ENCODE measurements around the gene PTGDR2.

Gene PTGDR2

DNA sequence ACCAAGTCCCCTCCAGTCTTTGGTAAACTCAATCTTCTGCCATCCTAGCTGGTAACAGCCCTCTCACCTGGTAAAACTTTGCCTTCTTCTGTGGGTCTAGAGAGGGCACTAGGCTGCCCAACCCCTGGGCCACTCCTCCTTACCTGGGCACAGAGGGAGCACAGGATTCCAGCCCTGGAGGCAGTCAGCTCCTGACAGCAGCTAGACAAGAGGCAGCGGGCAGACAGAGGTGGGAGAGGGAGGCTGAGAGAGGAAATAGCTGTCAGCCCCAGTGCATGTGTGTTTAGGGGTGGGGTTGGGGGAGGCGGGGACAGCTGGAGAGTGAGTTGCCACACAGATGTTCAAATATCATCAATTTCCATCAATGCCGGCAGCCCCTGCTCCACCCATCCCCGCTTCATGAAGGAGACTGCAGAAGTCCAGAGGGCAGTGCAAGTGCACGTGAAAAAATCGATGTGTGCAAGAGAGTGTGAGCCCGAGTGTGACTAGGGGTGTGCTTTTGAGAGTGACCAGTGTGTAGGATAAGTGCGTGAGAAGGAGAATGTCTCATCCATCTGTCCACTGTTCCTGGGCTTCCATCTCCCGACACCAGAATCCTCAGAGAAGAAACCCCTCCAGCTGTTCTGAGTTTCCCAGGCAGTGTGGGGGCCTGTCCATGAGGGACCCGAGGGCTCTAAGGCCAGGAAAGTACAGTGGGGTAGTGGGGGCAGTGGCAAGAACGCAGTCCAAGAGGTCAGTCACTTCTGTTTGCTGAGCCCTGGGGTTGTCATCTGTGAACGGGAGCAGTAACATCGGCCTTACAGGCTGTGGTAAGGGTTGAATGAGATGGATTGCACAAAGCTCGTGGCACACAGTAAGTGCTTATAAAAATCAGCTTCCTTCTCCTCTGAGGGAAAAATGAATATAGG, at the start of gene PTGDR2:
Gene PTGDR2, minus strand, starts transcription at position 225 of the 908 bp plus-strand sequence. CDS start 2,228 bp downstream, outside the sequence.
- DNase-seq (ENCODE audit: low read depth) = no peak

DNA sequence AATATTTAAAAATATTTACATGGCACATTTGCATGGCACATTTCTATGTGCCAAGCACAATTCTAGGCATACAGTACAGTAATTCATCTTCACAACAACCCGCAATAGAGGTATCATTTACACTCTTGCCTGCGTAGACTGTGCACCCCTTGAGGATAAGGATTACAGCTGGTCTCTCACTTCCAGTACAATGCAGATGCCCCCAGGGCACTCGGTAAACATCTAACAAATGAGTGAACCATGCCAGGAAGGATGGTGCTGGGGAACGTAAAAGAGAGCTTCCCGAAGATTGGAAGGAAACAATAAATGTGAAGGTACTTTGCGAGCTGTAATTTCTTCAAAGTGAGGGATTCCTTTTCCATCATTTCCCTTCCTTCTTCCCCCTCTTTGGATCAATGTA, 49.3 kb upstream of the PTGDR2 start:
- no peak for DNase-seq (ENCODE audit: low read depth)

DNA sequence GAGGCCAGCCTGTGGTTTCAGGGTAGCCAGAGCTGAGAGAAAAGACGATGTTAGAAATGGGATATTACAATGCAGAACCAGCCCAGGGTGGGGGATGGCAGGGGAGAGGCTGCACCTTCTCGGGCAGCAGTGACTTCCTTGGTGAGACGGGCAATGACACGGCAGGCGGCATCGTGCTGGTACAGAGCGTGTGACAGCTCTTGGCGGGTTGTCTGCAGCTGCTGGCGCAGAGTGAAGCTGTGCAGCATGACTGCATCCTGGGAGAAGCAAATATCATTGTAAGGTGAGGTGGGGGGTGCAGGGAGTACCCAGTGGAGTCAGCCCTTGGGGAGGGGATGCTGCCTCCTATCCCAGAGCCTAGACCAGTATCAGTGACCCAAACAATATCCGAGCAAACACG, 46.9 kb upstream of the PTGDR2 start:
- DNase-seq (ENCODE audit: low read depth) = no peak

DNA sequence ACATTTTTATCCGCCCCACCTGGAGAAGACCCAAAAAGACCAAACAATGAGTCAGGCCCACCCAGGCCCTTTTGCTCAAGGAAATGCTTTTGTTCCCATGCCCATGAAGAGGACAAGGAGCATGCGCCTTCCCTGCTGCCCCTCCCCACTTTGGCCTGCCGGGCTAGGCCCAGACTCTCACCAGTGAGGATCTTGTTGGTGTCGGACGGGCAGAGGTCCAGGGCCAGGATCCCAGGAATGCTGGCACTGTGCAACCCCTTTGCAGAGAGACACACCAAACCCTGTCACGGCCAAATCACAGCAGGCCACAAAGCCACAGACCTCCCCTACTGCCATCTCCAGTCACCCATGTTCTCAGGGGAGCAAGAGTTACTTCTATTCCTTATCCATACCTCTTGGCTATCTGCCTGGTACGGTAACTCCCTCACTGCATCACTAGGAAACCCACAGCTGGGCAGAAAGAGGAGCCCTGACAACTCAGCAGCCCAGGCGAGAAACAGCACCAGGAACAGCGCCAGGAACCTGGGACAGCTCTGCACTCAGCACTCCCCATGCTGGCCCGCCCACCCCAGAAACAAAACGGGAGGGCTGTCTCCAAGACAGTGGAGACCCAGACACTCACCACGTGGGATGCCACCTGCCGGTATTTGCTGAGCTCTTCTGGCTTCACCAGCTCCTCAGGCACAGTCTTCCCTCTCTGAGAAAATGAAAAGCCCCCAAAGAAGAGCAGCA, 45.1 kb upstream of the PTGDR2 start:
- no peak for DNase-seq (ENCODE audit: low read depth)

DNA sequence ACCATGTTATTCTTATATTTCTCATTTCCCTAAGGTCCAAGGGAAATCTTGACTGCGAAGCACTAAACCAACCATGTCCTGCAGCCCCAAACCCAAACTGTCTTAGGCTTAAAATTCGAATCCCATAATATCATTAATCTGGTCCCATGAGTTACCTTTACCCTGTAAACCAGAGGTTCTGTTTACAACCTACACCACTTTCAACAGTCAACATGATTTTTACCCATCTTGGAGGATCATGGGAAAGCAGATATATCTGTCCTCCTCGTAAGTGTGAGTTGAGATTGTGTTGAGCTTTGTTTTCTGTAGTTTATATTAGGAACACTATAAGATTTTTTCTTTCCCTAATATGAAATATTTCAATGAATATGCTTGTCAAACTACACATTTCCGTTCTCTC, 44.2 kb upstream of the PTGDR2 start:
- DNase-seq (ENCODE audit: low read depth) = no peak

DNA sequence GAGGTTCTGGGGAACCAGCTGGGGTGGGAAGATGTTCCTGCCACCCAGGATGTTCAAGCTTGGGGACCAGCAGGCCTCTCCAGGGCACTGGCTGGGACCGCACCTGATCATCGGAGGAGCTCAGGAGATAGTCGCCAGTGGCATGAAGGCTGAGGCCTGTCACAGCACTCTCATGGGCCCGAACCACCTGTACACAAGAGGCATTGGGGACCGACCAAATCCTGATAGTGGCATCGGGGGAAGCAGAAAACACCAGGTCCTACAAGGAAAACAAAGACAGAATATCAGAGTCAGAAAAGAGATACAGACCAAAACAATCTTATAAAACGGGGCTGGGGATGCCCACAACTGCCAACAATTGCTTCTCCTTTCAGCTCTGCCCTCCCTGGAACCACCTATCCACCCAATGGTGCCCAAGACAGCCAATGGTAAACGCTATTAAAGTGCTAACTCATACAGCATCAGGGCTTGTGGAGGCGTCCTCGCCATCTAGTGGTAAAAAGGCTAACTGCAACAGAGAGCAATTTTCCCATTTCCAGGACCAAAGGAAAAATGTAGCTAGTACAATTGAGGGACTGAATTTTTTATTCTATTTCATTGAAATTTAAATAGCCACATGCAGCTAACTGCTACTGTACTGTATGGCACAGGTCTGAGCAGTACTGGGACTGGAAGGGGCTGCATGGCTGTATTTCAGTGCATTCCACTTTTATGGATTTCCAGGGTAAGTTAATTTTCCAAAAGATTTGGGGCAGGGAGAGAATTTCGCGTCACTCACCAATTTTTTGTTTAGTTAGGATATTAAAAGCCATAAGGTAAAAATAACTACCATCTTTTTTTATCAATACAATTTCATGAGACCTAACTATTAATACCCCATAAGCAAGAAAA, 43.5 kb upstream of the PTGDR2 start:
- DNase-seq (ENCODE audit: low read depth) = no peak

DNA sequence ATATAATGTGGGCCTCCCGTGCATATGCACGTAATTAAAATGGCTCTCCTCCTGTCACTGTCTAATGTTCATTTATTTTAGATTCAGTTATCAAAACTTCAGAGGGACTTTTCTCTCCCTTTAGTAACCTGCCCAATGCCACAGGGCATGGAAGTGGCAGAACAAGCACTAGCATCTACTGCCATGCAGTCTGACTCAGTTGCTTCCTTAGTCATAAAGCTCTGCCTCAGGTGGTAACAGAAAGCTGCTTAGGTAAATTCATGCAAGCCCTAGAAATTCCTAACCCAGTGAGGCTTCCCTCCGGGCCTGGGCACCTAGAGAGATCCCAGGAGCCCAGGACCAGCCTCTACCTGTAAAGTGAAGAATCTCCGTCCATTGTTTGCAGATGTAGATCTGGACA, 41.7 kb upstream of the PTGDR2 start:
- no peak for DNase-seq (ENCODE audit: low read depth)

DNA sequence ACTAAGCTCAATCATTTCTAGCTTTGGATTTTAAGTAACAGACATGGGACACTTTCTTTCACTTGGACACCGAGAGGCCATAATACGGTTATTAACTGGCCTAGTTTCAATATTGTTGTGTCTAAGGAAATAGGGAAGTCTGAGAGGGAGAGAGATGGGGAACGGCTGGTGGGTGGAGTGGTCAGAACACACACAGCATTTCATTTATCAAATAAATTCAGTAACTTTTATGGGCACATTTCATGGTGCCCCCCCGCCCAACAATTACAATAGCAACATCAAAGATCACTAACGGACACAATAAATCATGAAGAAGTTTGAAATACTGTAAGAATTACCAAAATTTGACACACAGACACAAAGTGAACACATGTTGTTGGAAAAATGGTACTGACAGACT, 39.9 kb upstream of the PTGDR2 start:
- DNase-seq (ENCODE audit: low read depth) = no peak

DNA sequence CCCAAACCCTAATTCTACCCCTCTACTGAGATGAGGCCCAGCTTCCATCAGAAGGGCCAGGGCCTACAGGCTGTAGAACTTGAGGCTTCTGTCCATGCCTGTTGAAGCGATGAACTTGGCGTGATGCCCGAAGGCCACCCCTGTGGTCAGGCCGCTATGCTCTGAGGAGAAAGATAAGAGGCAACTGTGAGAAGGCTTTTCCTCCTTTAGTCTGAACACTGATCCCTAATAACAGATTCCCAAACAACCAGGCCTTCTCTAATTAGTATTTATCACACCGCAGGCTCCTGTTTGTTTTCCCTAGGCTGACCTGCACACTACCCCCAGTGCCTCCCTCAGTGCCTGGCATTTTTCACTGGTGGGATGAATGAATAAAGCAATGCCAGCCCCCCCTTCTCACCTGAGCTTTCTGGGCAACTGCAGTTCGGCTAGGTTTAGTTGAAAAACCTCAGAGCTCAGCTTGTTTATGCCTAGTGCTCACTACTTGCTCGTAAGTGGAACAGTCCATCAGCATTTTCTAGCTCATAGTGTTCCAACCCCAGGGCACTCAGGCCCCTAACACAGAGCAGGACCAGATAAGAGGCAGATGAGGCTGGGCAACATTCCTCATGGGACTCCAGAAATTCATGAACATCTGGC, 35.5 kb upstream of the PTGDR2 start:
- no peak for DNase-seq (ENCODE audit: low read depth)

DNA sequence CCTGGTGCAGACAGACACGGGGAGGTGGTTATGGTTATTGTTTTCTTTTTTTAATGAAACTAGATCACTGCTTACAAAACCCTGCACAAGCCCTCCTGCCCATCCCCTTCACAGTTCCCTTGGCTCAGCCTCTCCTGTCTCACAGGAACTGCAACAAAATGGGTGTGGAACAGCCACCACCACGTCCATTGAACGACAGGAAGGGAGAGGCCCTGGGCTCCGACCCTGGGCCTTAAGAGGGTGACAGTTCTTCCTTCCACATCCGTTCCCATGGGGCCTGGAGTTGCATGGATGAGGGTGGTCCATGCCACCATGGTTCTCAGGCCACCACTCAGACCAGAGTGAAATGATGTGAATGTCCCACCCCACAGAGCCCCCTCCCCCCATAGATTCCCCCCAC, 34.9 kb upstream of the PTGDR2 start:
- no peak for DNase-seq (ENCODE audit: low read depth)

DNA sequence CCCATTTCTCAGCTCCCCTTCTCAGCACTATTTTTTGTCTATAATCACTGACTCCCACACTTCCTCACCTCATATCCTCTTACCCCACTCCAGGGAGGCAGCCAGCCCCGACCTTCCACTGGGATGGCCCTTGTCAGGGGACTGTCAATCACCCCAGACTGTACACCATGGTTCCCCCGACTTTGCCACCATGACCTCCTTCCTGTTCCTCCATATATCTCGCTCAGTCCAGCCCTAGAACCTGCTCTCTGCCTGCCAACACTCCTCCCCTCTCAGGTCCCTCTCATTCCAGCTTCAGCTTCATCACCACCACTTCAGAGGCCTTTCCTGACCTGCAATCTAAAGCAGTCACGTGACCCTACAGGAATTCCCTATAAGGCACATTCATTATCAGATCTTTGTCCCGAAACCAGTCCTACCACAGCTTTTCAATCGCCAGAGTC, 34.1 kb upstream of the PTGDR2 start:
- no peak for DNase-seq (ENCODE audit: low read depth)

DNA sequence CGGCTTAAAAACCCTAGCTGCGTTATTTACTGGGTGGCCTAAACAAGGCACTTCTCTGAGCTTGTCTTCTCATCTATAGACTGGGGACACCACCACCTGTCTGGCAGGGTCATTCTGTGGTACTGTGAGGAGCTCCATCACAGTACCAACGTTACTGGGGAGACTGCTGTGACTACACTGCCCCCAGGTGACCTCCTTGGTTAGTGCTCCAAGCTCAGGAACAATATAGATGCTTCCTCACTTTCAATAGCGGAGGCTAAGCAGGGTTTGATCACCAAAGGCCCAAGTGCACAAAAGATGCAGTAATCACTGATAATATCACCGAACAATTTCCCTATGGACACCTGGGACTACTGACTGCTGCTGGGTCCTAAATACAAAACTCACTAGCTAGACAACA, 31.8 kb upstream of the PTGDR2 start:
- no peak for DNase-seq (ENCODE audit: low read depth)

DNA sequence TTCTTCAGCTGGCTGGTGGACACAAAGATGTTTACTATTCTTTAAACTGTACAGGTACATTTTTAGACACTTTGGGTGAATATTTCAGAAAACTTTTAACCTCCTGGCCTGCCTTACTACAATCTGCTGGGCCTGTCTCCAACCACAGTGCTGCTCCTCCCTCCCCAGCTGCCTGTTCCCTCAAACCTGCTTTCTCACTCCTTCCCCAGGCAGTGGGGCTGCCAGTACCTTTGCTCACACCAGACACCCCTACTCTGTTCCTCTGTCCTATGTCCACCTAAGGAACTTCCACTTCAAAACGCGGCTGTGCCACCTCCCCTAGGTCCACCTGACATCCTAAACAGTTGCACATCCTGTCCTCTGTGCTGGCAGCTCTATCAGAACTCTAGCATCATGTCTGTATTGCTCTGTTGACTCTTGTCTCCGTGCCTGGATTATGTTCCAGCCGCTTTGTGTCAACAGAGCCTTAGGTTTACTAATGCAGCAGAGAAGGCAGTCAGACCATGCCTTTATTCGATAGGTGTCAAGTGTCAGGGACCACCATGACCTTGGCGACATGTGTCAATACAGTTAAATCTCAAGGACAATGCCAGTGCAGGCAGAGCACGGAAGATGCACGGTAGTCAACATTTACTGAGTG, 25.0 kb upstream of the PTGDR2 start:
- no peak for DNase-seq (ENCODE audit: low read depth)

DNA sequence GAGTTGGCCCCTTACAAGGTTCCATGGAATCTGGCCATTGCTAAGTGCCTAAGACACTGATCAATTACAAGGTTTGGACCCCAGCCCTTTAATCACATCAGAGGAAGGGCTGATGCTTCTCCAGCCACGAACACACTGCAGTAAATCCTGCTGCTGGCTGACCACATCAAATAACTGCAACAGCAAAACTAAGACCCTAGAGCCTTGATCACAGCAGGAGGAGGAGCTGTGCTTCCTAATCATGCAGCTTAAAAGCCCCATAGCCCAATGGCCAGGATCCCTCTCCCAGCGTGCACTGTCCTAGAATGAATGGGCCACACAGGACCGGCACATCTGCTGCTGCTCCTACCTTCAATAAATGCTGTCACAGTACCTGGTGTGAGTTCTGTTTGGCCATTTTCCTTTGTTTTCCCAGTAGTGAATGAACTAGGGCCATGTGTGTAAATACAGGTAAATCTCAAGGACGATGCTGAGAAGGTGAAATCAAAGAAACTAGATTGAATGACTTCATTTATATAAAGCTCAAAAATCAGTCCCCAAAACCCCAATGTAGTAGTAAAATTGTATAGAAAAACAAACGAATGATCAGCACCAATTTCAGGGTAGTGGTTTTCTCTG, 24.3 kb upstream of the PTGDR2 start:
- DNase-seq (ENCODE audit: low read depth) = no peak

DNA sequence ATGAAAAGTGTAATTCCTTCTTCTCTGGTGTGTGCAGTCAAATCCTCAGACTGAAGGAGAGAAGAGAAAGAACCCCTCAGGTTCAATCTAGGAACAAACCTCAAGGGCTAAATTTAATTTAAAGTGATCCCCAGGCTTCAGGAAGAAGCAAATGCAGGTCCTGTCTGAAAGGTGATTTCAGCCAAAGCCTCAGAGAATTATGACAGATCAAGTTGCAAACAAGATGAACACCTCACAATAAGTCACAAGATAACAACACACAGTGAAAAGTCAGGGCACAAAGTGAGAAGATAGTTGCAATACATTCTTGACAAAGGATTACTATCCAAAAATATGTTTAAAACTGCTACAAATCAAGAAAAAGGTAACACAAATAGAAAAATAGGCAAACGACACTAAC, 23.4 kb upstream of the PTGDR2 start:
- no peak for DNase-seq (ENCODE audit: low read depth)

DNA sequence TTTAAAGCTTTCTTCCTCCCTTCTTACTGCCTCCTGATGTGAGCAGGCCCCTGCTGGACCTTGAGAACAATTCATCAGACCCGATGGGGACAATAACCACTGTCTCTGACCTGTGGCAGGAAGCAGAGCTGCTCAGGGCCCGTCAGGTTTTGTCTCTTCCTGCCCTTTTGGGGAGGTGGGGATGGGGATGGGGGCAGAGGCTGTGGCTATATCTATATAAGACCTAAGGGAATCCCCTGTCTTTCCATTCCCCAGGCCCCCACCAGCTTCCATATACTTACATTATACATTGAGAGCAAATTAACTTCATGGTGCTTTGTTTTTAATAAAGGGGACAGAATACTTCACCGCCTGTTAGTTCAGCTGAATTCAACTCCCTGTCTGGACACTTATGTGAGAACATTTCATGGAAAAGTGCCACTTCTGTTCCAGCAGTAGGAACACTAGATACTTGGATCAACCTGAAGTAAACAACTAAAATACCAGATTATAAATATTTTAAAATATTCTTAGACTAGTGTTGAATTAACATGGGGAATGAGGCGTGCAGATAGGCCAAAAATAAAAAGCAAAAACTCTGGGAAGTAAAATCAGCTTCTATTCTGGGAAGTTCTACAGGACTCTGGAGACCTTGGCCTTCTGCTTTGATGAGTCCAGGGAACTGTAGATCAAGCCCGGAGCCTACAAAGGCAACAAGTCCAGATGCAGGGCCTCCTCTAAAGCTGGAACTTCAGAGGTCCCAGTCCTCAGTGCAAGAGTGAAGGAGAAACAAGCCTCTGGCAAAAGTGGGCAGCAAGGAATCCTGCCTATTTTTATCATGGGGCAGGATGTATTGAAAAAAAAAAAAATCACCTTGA, 22.7 kb upstream of the PTGDR2 start:
- no peak for DNase-seq (ENCODE audit: low read depth)

DNA sequence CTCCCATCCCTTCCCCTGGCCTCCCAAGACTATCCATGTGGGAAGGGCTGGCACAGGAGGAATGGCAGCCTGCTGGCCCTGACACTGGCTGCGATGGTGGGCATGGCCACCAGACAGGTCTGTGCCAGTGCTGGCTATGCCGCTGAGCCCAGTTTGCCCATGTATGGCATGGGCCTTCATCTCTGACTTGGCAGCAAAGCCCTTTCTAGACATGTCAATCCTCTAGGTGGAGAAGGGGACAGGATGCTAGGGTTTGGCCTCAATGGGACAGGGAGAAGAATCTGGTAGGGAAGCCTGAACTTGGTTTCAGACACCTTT, 20.4 kb upstream of the PTGDR2 start:
- DNase-seq (ENCODE audit: low read depth) = no peak

DNA sequence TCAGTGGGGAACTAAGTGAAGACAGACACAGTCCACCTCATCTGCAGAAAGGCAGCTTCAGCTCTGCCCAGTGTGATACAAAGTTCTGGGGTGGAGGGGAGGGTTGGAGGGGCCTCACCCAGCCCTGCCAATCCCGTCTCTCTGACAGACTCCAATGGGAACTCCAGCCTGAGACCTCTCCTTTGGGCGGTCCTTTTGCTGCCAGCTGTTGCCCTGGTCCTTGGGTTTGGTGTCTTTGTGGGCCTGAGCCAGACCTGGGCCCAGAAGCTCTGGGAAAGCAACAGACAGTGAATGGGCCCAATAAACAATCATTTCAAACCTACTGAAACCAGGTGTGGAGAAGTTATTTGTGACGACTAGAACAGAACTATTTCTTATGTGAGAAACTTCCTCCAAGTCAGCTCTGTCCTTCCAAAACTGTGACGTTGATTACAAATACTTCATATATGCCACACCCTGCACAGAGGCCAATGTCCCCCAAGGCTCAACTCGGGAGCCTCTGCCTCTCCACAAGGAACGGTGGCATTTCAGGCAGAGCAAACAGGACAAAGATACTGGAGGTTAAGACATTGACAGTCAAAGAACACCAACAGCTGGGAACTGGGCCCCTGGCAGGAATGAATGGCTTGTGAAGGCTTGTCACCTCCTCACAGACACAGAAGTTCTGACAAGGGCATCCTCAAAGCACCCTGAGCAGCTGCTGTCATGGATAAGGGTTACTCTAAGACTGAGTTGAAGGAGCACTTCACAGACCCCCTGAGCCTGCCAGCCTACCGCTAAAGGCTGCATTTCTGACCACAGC, 19.8 kb upstream of the PTGDR2 start:
- no peak for DNase-seq (ENCODE audit: low read depth)

Data from stimulated activated CD8-positive, alpha-beta memory T cell treated with anti-CD3 and anti-CD28 coated beads, Interleukin-15, amount 100 ng/mL, for 24 hours (primary cell).